Measurements from ENCODE around the gene CD244.
A peak's percentile ranks its signal among the peaks of the same experiment; 100 is the strongest.
"Not testable (repeated sequence)": the region's sequence is repeated elsewhere in the genome, so short reads cannot be mapped to it uniquely, and the experiment has no call there.

Gene CD244

GRCh38 chr1:160862203-160863060 is at the start of gene CD244:
Gene CD244, minus strand, starts transcription at chr1:160862887. Its CDS starts 210 bp downstream, at chr1:160862677.
- peak; percentile 31 to 34 for DNase-seq (ENCODE audit: low read depth in 2 of 2)

- no peak for DNase-seq (ENCODE audit: low read depth in 2 of 2)
Measured at GRCh38 chr1:160911925-160912324, 49.2 kb upstream of the CD244 start.

- no peak for DNase-seq (ENCODE audit: low read depth in 2 of 2)
Measured at GRCh38 chr1:160911441-160911840, 48.8 kb upstream of the CD244 start.

- DNase-seq (ENCODE audit: low read depth in 2 of 2) = no peak
Measured at GRCh38 chr1:160910170-160910750, 47.6 kb upstream of the CD244 start.

GRCh38 chr1:160907976-160908375 is 45.3 kb upstream of the CD244 start:
- no peak for DNase-seq (ENCODE audit: low read depth in 2 of 2)

GRCh38 chr1:160905617-160905989 is 42.9 kb upstream of the CD244 start:
- no peak for DNase-seq (ENCODE audit: low read depth in 2 of 2)

- DNase-seq (ENCODE audit: low read depth in 2 of 2) = no peak
Measured at GRCh38 chr1:160904783-160905616, 42.3 kb upstream of the CD244 start.

- not testable (repeated sequence) for DNase-seq (ENCODE audit: low read depth in 2 of 2)
Measured at GRCh38 chr1:160902251-160902650, 39.6 kb upstream of the CD244 start.

GRCh38 chr1:160901768-160902167 is 39.1 kb upstream of the CD244 start:
- DNase-seq (ENCODE audit: low read depth in 2 of 2) = no peak

- DNase-seq (ENCODE audit: low read depth in 2 of 2) = not testable (repeated sequence)
Measured at GRCh38 chr1:160900683-160901082, 38.0 kb upstream of the CD244 start.

- not testable (repeated sequence) for DNase-seq (ENCODE audit: low read depth in 2 of 2)
Measured at GRCh38 chr1:160894368-160895135, 31.9 kb upstream of the CD244 start.

- no peak for DNase-seq (ENCODE audit: low read depth in 2 of 2)
Measured at GRCh38 chr1:160891474-160891873, 28.8 kb upstream of the CD244 start.

GRCh38 chr1:160888926-160889325 is 26.2 kb upstream of the CD244 start:
- no peak for DNase-seq (ENCODE audit: low read depth in 2 of 2)

- DNase-seq (ENCODE audit: low read depth in 2 of 2) = no peak
Measured at GRCh38 chr1:160887071-160887470, 24.4 kb upstream of the CD244 start.

- DNase-seq (ENCODE audit: low read depth in 2 of 2) = no peak
Measured at GRCh38 chr1:160885042-160885441, 22.4 kb upstream of the CD244 start, which contains the start of gene ITLN1. Gene ITLN1, minus strand, starts transcription at chr1:160885180. Its CDS starts 303 bp downstream, at chr1:160884877.

GRCh38 chr1:160884579-160884978 is 21.9 kb upstream of the CD244 start:
- no peak for DNase-seq (ENCODE audit: low read depth in 2 of 2)

- DNase-seq (ENCODE audit: low read depth in 2 of 2) = no peak
Measured at GRCh38 chr1:160883581-160884513, 21.2 kb upstream of the CD244 start.

GRCh38 chr1:160882582-160882981 is 19.9 kb upstream of the CD244 start:
- no peak for DNase-seq (ENCODE audit: low read depth in 2 of 2)

- DNase-seq (ENCODE audit: low read depth in 2 of 2) = not testable (repeated sequence)
Measured at GRCh38 chr1:160881264-160881663, 18.6 kb upstream of the CD244 start.

- DNase-seq (ENCODE audit: low read depth in 2 of 2) = no peak
Measured at GRCh38 chr1:160880216-160880615, 17.5 kb upstream of the CD244 start.
